ENCODE data around the gene RBM38.

The RBM38 gene

DNA sequence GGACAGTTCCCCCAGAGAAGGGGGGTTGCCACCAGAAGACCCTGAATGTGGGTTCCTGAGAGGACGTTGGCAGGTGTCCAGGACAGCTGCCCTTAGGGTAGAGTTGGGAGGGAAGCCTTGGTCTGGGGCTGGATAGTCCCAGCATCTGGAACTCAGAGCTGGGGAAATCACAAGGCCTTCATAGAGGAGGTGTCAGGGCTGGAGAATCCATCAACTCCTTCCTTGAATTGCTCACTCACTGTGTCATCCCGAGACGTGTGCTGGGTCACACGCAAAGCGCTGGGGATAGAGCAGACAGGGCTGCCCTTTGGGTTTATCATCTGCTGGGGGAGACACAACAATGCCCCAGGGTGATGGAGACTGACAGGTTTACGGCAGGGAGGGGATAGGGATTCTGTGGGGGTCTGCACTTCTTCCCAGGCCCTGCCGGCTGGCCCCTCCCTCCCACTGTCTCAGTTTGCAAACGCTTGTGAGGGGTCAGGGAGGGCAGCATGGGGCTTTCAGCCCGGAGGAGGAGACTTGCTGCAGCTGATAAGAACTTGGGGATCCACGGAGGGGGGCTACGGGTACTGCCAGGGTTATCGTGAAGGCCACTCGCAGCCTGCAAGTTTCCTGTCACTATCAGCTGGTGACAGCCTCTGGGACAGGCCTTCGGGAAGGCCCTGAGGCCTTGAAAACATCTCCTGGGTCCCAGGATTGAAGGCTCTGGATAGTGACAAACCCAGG, 18.6 kb downstream of the RBM38 start:
- Histone ChIP-seq H2AFZ (no peak overlapping the region), H3K4me2 (ENCODE audit: low read length) (no peak overlapping the region), H3K9me3 (ENCODE audit: control insufficient read depth, low read length) (no peaks in the 10 kb centered on the region), H3K27me3 (ENCODE audit: control insufficient read depth, insufficient read depth, low read length) (no peaks in the 10 kb centered on the region), H3K36me3 (ENCODE audit: control insufficient read depth, insufficient read depth, low read length) (no peaks in the 10 kb centered on the region), H3K27ac (no peak overlapping the region), H3K79me2 (no peaks in the 10 kb centered on the region), H3K9ac (no peak overlapping the region), H3K4me3 (ENCODE audit: low read depth, low read length) (no peak overlapping the region), H3K4me1 (no peaks in the 10 kb centered on the region)
- TF ChIP-seq, protein P1, sequence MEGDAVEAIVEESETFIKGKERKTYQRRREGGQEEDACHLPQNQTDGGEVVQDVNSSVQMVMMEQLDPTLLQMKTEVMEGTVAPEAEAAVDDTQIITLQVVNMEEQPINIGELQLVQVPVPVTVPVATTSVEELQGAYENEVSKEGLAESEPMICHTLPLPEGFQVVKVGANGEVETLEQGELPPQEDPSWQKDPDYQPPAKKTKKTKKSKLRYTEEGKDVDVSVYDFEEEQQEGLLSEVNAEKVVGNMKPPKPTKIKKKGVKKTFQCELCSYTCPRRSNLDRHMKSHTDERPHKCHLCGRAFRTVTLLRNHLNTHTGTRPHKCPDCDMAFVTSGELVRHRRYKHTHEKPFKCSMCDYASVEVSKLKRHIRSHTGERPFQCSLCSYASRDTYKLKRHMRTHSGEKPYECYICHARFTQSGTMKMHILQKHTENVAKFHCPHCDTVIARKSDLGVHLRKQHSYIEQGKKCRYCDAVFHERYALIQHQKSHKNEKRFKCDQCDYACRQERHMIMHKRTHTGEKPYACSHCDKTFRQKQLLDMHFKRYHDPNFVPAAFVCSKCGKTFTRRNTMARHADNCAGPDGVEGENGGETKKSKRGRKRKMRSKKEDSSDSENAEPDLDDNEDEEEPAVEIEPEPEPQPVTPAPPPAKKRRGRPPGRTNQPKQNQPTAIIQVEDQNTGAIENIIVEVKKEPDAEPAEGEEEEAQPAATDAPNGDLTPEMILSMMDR (IDR thresholded peaks at IDR 0.05), result no peak

DNA sequence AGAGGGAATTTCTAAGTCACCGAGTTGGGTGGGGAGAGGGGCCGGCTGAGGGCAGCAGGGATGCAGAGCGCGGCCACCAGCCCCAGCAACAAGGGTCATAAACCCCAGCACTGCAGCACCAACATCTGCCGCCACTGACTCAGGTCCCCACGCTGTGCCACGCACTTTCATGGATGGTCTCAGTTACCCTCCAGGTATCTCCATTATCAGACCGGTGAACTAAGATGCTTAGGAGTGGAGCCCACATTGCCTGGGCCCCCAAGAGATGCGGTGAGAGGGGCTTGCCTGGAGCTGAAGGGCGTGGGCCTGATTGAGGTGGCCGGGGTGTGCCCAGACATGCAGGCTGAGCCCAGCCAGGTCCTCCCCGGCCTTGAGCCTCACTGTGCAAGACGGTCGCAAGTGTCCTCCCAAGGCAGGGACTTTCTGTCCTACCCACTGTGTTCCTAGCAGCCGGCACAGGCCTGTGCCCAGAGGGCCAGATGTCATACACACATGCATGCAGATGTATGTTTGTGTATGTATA, 19.3 kb downstream of the RBM38 start:
- TF ChIP-seq, protein P1 (IDR thresholded peaks at IDR 0.05), result no peak
- Histone ChIP-seq H3K4me3 (ENCODE audit: low read depth, low read length) (no peak overlapping the region), H3K4me1 (no peaks in the 10 kb centered on the region), H3K36me3 (ENCODE audit: control insufficient read depth, insufficient read depth, low read length) (no peaks in the 10 kb centered on the region), H3K27ac (no peak overlapping the region), H3K9ac (no peak overlapping the region), H3K4me2 (ENCODE audit: low read length) (no peak overlapping the region), H3K9me3 (ENCODE audit: control insufficient read depth, low read length) (no peaks in the 10 kb centered on the region), H2AFZ (no peak overlapping the region), H3K27me3 (ENCODE audit: control insufficient read depth, insufficient read depth, low read length) (no peaks in the 10 kb centered on the region), H3K79me2 (no peaks in the 10 kb centered on the region)

DNA sequence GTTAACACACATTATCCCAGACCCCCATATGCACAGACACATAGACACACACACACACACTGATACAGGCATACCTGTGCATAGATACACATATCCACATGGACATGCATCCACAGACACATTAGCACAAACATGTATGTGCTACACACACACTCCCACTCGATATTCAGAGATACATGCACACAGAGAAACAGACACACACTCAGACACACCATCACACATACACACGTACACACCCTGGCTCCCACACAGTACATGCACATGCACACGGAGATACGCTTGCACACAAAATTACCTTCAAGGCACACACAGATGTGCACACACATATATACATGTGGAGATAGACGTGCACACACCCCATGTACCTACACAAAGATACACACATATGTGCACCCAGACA, 19.7 kb downstream of the RBM38 start:
- Histone ChIP-seq H3K4me3 (ENCODE audit: low read depth, low read length) (no peak overlapping the region), H3K36me3 (ENCODE audit: control insufficient read depth, insufficient read depth, low read length) (no peaks in the 10 kb centered on the region), H3K79me2 (no peaks in the 10 kb centered on the region), H3K4me1 (no peaks in the 10 kb centered on the region), H3K9ac (no peak overlapping the region), H3K4me2 (ENCODE audit: low read length) (no peak overlapping the region), H3K9me3 (ENCODE audit: control insufficient read depth, low read length) (no peaks in the 10 kb centered on the region), H3K27me3 (ENCODE audit: control insufficient read depth, insufficient read depth, low read length) (no peaks in the 10 kb centered on the region), H3K27ac (no peak overlapping the region), H2AFZ (no peak overlapping the region)
- TF ChIP-seq, protein P1 (IDR thresholded peaks at IDR 0.05), result no peak

DNA sequence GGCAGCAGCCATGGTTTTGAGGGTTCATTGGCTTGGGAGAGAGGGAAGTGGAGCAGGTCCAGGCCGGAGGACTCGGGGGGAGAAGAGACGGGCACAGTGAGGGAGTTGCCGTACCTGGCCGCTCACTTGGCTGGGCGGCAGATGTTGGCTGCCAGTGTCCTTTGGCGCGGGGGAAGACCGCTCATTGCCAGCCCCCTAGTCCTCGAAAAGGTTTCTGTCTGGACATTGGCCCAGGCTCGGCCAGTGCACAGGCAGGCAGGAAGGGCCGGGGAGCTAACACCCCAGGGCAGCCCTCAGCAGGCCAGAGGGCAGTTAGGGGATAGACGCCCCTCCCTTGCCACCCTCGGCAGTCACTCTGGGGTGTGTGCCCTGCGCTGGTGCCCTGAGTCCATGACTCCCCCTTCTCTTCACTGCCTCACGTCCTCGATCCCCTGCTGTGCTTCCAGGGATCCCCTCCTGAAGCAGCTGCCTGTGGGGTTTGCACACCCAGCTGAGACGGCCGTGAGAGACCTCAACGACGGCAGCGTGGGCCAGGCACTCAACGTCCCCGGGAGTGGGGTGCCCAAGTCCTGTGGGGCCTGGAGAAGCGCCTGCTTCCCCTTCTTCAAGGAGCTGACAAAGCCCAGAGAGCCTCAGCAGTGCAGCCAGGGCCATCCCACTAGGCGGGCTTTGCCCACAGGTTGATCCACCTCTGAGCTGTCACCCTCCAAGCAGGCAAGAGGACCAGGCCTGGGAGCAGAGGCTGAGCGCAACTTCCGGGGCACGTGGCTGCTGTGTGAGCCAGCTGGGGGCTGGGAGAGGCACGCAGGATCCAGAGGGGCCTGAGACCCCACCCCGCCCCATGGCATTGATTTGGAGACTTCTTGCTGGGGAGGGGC, 20.4 kb downstream of the RBM38 start:
- TF ChIP-seq, protein P1 (IDR thresholded peaks at IDR 0.05), result no peak
- Histone ChIP-seq H3K9ac (no peak overlapping the region), H3K9me3 (ENCODE audit: control insufficient read depth, low read length) (no peaks in the 10 kb centered on the region), H3K27ac (no peak overlapping the region), H3K36me3 (ENCODE audit: control insufficient read depth, insufficient read depth, low read length) (no peaks in the 10 kb centered on the region), H2AFZ (no peak overlapping the region), H3K27me3 (ENCODE audit: control insufficient read depth, insufficient read depth, low read length) (no peaks in the 10 kb centered on the region), H3K79me2 (no peaks in the 10 kb centered on the region), H3K4me3 (ENCODE audit: low read depth, low read length) (no peak overlapping the region), H3K4me2 (ENCODE audit: low read length) (no peak overlapping the region), H3K4me1 (no peaks in the 10 kb centered on the region)

All from parathyroid adenoma (tissue), 2 donors.